HepG2 (cell line): ENCODE data around the gene KCNMA1.

Source experiments
- ELF1 ChIP-seq: sonication (generic); formaldehyde crosslinking; IDR thresholded peaks from 2 replicates; pipeline ENCODE4 v1.4.0; 2020; ENCODE audit warnings: missing genetic modification reagents
- FOXA1 ChIP-seq, 2 experiments: fragments of 450-650 bp in 1 of 2; sonication (generic) in 1 of 2; formaldehyde crosslinking in 1 of 2; IDR thresholded peaks; 2 replicates each; pipeline versions ENCODE4 v1.4.0 to v1.6.1; 2016 to 2020; ENCODE audit warnings: missing genetic modification reagents in 1 of 2
- JUN ChIP-seq: sonication (generic); formaldehyde crosslinking; IDR thresholded peaks from 2 replicates; pipeline ENCODE4 v1.4.0; 2020; ENCODE audit warnings: mild to moderate bottlenecking, missing genetic modification reagents
- ZNF83 ChIP-seq: sonication (generic); formaldehyde crosslinking; IDR thresholded peaks from 2 replicates; pipeline ENCODE4 v1.4.0; 2020; ENCODE audit warnings: missing genetic modification reagents, mild to moderate bottlenecking, borderline replicate concordance
- TF ChIP-seq, protein P1 (sequence below): sonication (generic); formaldehyde crosslinking; IDR thresholded peaks from 2 replicates; pipeline ENCODE4 v1.5.1; 2020; ENCODE audit warnings: mild to moderate bottlenecking, missing genetic modification reagents, moderate library complexity
- TF ChIP-seq, protein P2 (sequence below): sonication (generic); formaldehyde crosslinking; IDR thresholded peaks from 2 replicates; pipeline ENCODE4 v1.5.1; 2020; ENCODE audit warnings: mild to moderate bottlenecking, missing genetic modification reagents, borderline replicate concordance
- TF ChIP-seq, protein P3 (sequence below): sonication (generic); formaldehyde crosslinking; IDR thresholded peaks from 2 replicates; pipeline ENCODE4 v1.5.0; 2020; ENCODE audit warnings: mild to moderate bottlenecking, missing genetic modification reagents, moderate library complexity
- TF ChIP-seq, protein P4 (sequence below): sonication (generic); formaldehyde crosslinking; IDR thresholded peaks from 2 replicates; pipeline ENCODE4 v1.9.0; 2021; ENCODE audit warnings: missing genetic modification reagents, borderline replicate concordance

DNA sequence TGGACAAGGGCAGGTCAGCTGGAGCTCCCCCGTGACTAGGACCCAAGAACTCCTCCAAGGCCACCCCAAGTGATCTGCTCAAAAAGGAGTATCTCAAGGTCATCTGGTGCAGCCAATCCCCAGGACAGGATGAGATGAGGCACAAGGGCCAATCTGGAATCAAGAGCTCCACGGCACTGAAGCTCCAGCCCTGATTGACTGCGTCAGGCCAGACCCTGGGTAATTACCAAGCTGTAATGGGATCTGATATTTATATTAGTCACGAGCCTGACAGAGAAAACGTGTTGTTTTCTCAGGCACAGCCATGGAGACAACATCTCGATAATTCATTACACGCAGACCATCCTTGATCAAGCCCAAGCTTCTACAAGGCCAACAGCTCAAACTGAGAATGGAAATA lies 4.2 kb downstream of the KCNMA1 start:
- TF ChIP-seq, protein P1, sequence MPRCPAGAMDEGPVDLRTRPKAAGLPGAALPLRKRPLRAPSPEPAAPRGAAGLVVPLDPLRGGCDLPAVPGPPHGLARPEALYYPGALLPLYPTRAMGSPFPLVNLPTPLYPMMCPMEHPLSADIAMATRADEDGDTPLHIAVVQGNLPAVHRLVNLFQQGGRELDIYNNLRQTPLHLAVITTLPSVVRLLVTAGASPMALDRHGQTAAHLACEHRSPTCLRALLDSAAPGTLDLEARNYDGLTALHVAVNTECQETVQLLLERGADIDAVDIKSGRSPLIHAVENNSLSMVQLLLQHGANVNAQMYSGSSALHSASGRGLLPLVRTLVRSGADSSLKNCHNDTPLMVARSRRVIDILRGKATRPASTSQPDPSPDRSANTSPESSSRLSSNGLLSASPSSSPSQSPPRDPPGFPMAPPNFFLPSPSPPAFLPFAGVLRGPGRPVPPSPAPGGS (CRISPR knock-in tag) = no peak
- TF ChIP-seq, protein P2, sequence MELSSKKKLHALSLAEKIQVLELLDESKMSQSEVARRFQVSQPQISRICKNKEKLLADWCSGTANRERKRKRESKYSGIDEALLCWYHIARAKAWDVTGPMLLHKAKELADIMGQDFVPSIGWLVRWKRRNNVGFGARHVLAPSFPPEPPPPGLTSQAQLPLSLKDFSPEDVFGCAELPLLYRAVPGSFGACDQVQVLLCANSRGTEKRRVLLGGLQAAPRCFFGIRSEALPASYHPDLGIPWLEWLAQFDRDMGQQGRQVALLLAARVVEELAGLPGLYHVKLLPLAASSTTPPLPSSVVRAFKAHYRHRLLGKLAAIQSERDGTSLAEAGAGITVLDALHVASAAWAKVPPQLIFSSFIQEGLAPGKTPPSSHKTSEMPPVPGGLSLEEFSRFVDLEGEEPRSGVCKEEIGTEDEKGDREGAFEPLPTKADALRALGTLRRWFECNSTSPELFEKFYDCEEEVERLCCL (CRISPR knock-in tag) = no peak
- TF ChIP-seq JUN (CRISPR knock-in tag) (no peak), ELF1 (CRISPR knock-in tag) (no peak), FOXA1 (IDR thresholded peaks at IDR 0.05) (no peak), FOXA1 (CRISPR knock-in tag; IDR thresholded peaks at IDR 0.05) (no peak), ZNF83 (CRISPR knock-in tag) (no peak)
- TF ChIP-seq, protein P3, sequence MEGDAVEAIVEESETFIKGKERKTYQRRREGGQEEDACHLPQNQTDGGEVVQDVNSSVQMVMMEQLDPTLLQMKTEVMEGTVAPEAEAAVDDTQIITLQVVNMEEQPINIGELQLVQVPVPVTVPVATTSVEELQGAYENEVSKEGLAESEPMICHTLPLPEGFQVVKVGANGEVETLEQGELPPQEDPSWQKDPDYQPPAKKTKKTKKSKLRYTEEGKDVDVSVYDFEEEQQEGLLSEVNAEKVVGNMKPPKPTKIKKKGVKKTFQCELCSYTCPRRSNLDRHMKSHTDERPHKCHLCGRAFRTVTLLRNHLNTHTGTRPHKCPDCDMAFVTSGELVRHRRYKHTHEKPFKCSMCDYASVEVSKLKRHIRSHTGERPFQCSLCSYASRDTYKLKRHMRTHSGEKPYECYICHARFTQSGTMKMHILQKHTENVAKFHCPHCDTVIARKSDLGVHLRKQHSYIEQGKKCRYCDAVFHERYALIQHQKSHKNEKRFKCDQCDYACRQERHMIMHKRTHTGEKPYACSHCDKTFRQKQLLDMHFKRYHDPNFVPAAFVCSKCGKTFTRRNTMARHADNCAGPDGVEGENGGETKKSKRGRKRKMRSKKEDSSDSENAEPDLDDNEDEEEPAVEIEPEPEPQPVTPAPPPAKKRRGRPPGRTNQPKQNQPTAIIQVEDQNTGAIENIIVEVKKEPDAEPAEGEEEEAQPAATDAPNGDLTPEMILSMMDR (CRISPR knock-in tag) = no peak
- TF ChIP-seq, protein P4, sequence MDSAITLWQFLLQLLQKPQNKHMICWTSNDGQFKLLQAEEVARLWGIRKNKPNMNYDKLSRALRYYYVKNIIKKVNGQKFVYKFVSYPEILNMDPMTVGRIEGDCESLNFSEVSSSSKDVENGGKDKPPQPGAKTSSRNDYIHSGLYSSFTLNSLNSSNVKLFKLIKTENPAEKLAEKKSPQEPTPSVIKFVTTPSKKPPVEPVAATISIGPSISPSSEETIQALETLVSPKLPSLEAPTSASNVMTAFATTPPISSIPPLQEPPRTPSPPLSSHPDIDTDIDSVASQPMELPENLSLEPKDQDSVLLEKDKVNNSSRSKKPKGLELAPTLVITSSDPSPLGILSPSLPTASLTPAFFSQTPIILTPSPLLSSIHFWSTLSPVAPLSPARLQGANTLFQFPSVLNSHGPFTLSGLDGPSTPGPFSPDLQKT (CRISPR knock-in tag) = no peak
